Cerebellar cortex (tissue), 1 donor: ENCODE data around the gene HP.

ENCODE experiments used
- DNase-seq: peaks from one replicate; pipeline ENCODE4 v3.0.0-alpha.2; 2015; ENCODE audit warnings: low spot score

Gene HP

DNA sequence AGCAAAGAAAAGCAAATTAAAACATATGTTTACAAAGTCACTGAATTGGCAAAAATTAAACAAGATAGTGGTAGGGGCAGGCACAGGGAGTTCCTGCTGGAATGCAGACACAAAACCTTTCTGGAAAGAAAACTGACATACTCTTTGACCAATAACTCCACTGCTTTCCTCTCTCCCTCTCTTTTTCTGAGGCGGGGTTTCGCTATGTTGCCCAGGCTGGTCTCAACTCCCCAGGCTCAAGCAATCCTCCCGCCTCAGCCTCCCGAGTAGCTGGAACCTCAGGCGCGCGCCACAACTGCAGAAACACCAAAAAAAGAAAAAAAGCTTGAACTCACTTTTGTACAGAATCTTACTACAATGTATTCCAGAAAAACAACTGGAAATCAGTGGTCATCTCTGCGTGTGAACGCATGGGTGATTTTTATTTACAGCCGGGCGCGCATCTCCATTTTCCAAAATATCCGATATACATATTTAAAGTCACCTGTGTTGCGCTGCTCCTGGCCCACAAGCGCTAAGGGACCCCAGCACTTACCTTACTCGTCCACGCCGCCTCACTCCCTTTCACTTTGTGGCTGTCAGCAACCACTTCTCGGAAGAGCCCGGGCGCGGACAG, 38.6 kb downstream of the HP start:
- DNase-seq = peak; percentile 27

- DNase-seq = peak; percentile 100
These were observed 39.4 kb downstream of the HP start, which contains the start of the genes DHX38 and TXNL4B for GRCh38 chr16:72093448-72094265. TSS of gene DHX38 (plus strand) at chr16:72093847. CDS start at chr16:72096158, 2,311 bp downstream. TSS of gene TXNL4B (minus strand) at chr16:72093620. CDS start at chr16:72090749, 2,871 bp downstream.

DNA sequence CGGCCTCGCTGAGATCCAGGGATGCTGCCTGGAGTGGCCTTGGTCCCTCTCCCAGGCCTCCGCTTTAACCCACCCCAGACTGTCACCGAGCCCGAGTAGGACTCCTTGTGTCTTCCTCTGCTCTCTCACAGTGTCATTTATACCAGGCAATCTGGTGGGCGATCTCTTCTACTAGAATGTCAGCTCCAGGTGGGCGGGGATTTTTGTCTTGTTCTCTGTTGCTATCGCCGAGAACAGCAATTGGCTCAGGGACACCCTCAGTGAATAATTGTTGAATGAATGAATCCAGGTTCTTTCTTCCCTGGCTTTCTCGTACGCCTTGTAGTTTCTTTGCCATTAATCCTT, 39.9 kb downstream of the HP start:
- no peak for DNase-seq

DNA sequence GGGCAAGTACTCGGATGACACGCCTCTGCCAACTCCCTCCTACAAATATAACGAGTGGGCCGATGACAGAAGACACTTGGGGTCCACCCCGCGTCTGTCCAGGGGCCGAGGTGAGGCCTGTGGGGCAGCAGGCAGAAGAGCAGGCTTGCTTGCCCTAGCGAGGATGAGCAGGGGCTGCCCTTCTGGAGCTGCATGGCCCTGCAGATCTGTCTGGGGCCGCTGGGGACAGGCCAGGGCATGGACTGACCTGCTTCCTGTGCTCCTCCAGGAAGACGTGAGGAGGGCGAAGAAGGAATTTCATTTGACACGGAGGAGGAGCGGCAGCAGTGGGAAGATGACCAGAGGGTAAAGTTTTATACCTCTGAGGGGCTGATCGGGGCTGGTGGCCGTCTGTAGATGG, 44.6 kb downstream of the HP start:
- no peak for DNase-seq

GRCh38 chr16:72099377-72099818, 45.1 kb downstream of the HP start:
- DNase-seq = peak; percentile 39

DNA sequence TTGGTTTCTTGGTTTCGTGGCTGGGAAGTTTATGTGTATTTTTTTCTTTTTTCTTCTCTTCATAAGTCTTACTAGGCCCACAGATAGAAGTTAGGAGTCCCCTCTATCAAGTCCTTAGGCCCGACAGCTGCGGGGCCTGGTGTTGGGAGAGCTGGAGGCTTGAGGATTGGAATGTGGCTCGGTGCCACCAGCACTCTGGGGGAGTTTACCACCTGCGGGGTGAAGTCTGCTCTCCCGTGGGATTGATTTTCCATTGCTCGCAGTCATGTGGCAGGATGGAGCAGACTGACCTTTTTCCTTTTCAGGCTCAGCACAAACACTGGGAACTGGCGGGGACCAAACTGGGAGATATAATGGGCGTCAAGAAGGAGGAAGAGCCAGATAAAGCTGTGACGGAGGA, 46.9 kb downstream of the HP start:
- no peak for DNase-seq

DNA sequence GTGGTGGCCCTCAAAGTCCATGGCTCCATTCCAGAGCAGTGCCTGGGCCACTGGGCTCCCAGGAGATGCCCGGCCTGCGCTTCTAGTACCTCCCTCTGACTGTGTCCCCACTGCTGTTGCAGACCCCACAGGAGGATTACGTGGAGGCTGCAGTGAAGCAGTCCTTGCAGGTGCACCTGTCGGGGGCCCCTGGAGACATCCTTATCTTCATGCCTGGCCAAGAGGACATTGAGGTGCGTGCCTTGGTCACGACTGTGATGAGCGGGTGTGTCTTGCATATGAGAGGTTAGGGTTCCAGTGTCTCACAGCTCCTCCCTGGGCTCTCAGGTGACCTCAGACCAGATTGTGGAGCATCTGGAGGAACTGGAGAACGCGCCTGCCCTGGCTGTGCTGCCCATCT, 50.6 kb downstream of the HP start:
- no peak for DNase-seq

GRCh38 chr16:72105978-72106377, 51.7 kb downstream of the HP start:
- DNase-seq = no peak

DNA sequence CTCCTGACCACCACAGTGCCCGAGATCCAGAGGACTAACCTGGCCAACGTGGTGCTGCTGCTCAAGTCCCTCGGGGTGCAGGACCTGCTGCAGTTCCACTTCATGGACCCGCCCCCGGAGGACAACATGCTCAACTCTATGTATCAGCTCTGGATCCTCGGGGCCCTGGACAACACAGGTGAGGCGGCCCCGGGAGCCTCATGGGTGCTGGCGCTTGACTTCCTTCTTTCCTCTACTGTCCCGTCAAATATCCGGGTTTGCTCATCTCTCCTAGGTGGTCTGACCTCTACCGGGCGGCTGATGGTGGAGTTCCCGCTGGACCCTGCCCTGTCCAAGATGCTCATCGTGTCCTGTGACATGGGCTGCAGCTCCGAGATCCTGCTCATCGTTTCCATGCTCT, 53.1 kb downstream of the HP start:
- no peak for DNase-seq

DNA sequence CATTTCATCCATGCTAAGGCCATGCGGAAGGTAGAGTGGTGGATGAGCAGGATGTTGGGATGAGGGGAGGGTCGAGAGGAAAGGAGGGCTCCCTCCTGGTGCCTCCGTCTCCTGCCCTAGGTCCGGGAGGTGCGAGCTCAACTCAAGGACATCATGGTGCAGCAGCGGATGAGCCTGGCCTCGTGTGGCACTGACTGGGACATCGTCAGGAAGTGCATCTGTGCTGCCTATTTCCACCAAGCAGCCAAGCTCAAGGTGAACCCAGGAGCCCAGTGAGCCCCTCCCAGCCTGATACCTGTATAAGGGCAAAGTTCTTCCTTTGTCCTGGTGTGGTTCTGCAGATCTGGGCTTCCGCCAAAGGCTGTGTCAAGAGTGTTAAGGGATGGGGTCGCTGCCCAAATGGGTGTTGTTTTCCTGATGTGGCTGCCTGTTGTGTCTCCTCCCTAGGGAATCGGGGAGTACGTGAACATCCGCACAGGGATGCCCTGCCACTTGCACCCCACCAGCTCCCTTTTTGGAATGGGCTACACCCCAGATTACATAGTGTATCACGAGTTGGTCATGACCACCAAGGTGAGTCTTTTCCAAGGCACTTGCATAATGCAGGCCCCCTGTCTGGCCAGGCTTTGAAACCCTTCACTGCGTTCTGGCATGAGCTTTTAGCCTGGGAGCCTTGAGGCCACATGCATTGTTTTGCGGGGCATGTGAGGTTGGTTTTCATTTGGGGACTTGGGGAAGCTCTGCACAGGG, 54.2 kb downstream of the HP start:
- DNase-seq = no peak

DNA sequence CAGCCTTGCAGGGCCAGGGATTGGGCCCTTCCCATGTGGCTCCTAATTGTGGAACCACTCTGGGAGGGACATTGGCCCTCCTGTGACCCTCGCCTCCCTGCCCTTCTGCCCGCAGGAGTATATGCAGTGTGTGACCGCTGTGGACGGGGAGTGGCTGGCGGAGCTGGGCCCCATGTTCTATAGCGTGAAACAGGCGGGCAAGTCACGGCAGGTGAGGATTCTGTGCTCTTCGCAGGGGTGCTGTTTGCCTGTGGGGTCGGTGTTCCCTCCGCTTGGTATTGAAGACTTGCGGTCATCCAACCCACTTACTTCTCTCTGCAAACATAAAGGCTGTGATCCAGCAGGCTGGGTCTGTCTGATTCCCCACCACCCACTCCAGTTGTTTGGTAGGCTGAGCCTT, 55.0 kb downstream of the HP start:
- no peak for DNase-seq

DNA sequence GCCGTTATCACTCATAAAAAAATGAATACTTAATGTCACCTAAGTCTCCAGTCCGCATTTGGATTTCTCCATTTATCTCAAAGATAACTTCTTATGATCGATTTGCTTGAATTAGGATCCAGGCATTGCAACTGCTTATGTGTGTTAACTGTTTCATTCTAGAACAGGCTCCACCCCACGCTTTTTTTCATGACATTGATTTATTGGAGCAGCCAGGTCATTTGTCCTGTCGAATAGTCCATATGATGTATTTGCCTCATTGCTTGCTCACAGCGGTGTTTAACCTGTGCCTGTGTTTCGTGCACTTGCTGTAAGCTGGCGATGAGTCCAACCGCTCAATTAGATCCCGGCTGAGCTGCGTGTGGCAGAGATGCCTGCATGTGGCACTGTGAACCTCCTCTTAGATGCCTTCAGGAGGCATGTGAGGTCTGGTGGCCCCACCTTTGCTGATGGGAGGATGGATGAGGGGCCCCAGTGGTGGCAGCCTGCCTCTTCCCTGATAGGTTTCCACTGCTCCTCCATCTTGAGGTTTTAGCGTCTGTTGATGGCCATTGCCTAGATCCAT, 55.7 kb downstream of the HP start:
- DNase-seq = no peak
